ENCODE data around the gene BRI3. TPM values are rescaled to one million over a fixed set of nuclear protein-coding genes. Genes with fewer than 3 reads are reported as not detected.

Gene BRI3, protein sequence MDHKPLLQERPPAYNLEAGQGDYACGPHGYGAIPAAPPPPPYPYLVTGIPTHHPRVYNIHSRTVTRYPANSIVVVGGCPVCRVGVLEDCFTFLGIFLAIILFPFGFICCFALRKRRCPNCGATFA
- total RNA-seq, result 10 to 100 TPM; 34.2 to 54.2 (median 46.3) TPM

DNA sequence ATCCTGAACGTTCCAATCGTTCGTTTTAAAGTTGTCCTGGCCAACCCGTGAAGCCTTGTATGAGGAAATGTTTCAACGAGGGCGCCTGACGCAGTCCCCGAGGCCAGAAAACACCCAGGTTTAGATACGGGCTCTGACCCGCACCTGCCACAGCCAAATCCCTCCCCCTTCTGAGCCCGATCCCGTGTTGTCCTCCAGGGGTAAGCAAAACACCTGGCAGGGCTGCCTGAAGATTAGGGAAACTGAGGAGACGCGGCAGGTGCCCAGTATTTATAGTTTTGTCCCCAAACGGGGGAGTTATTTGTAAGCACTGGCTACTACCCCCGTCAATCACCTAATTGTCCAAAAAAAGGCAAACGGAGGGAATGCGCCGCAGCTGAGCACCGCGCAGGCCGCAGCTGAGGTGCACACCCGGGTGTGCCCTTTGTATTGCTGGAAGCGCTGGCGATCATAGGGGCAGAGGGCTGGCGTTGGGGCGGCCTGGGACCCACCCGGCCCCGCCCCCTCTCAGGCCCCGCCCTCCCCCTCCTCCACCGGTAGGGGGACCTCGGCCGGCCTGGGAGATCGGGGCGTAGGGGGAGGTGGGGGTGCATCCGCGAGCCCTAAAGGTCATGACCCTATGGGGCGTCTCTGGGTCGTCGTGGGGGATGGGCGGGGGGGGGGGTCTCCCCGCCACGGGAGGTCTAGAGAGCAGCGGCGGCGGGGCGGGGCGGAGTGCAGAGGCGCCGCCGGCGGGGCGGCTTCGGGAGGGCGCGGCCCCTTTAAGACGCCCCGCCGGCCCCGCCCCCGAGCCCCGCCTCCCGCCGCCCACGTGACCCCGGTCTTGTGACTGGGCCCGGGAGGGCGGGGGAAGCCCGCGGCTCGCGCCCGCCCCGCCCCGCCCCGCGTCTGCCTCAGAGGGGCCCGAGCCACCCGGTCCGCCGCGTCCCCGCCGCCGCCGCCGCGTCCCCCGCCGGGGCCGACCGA lies at the start of gene BRI3:
Gene BRI3 (plus strand): TSS at position 896 of the 966 bp plus-strand sequence. CDS start 110 bp downstream, outside the sequence.
- H3K4me3 ChIP-seq (ENCODE audit: low read depth, poor library complexity, severe bottlenecking), result peak within 1 kb of the TSS; percentile 77
- intact Hi-C loops (cut with DNase I; ENCODE audit: low total_unique reads), result no loop called here
- WGBS, 2 donors, result 0 to 1% methylated on average over 20 to 24 of the region's 92 CpGs
- TF ChIP-seq, protein P1, sequence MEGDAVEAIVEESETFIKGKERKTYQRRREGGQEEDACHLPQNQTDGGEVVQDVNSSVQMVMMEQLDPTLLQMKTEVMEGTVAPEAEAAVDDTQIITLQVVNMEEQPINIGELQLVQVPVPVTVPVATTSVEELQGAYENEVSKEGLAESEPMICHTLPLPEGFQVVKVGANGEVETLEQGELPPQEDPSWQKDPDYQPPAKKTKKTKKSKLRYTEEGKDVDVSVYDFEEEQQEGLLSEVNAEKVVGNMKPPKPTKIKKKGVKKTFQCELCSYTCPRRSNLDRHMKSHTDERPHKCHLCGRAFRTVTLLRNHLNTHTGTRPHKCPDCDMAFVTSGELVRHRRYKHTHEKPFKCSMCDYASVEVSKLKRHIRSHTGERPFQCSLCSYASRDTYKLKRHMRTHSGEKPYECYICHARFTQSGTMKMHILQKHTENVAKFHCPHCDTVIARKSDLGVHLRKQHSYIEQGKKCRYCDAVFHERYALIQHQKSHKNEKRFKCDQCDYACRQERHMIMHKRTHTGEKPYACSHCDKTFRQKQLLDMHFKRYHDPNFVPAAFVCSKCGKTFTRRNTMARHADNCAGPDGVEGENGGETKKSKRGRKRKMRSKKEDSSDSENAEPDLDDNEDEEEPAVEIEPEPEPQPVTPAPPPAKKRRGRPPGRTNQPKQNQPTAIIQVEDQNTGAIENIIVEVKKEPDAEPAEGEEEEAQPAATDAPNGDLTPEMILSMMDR (IDR thresholded peaks at IDR 0.05), result no peak
- TF ChIP-seq POLR2A (IDR thresholded peaks at IDR 0.05), result peak in 1 of 2 donors; percentile 24
- peak; percentile 88 to 98 for DNase-seq (ENCODE audit: low spot score in 2 of 2)

DNA sequence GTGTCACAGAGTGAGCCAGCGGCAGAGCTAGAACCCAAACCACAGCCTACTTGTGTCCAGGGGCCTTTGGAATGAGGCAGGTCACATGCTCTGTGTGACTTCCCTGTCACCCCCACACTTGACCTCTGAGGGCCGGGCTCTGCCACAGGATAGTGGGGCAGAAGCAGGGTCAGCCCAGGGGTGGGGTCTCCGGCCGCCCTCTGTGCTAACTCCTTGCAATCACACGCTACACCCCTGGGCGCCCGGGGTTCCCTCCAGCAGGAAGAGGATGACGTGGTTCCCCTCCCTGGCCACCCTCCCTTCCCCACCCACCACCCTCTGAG lies 49.3 kb upstream of the BRI3 start:
- intact Hi-C loops (cut with DNase I; ENCODE audit: low total_unique reads), result no loop called here
- no peak for DNase-seq (ENCODE audit: low spot score in 2 of 2)
- no peak for TF ChIP-seq POLR2A (IDR thresholded peaks at IDR 0.05)
- TF ChIP-seq, protein P1 (IDR thresholded peaks at IDR 0.05), result no peak
- H3K4me3 ChIP-seq (ENCODE audit: low read depth, poor library complexity, severe bottlenecking), result no peak overlapping the region
- WGBS, 2 donors, result 91 to 93% methylated on average over 7 to 8 of the region's 8 CpGs

DNA sequence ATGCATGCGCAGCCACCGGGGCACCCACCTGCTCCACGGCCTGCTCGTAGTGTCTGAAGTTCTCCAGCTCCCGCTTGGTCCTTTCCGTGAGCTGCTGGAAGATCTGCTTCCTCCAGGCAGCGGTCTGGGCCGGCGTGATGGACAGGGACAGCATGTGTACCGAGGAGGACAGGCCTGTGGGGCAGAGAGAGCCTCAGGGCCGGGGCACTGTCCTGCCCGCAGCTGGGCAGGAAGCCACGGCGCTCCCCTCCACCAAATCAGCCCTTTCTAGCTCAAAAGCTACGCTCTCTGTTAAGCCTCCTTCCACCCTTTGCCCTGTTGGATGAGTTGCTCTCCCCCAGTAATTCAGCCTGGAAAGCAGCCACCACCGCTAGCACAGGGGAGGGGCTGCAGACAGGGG lies 48.7 kb upstream of the BRI3 start:
- 90 to 94% methylated on average over 15 to 16 of the region's 16 CpGs for WGBS, 2 donors
- no peak overlapping the region for H3K4me3 ChIP-seq (ENCODE audit: low read depth, poor library complexity, severe bottlenecking)
- no peak for DNase-seq (ENCODE audit: low spot score in 2 of 2)
- TF ChIP-seq POLR2A (IDR thresholded peaks at IDR 0.05), result no peak
- TF ChIP-seq, protein P1 (IDR thresholded peaks at IDR 0.05), result no peak
- intact Hi-C loops (cut with DNase I; ENCODE audit: low total_unique reads), result no loop called here

DNA sequence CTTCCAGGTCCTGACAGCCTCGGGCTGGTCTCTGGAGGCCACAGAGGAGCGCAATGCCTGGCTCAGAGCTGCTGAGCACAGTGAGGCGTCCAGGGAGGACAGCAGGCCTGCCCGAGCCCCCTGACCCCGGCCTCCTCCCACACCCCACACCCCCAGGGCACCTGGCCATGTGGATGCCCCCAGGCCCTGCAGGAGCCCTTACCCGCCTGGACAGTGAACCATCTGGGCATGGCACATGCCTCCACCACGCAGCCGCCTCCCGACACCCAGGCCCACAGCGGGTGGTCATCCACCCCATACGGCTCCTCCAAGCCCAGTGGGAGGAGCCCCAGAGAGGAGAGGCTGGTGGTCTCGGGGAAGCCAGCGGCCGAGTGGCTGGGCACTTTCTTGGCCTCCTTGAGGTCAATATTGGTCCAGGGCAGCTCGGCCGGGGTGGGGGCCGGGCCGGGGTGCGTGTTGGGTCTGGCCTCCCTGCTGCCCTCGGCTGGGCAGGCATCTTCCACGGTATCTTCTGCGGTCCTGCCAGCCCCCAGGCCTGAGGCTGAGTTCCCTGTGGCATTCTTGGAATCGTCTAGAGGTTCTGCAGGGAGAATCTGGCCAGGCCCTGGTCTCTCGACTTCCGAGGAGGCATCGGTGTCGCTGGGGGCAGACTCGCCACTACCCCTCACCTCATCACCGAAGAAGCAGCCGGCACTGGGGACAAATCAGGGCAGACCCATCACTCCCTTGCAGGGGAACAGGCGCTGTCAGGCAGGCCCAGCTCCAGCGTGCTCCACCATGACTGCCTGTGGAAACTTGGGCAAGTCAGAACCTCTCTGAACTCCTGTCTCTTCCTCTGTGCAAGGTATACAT lies 48.0 kb upstream of the BRI3 start:
- TF ChIP-seq, protein P1 (IDR thresholded peaks at IDR 0.05), result no peak
- TF ChIP-seq POLR2A (IDR thresholded peaks at IDR 0.05), result no peak
- no peak for DNase-seq (ENCODE audit: low spot score in 2 of 2)

DNA sequence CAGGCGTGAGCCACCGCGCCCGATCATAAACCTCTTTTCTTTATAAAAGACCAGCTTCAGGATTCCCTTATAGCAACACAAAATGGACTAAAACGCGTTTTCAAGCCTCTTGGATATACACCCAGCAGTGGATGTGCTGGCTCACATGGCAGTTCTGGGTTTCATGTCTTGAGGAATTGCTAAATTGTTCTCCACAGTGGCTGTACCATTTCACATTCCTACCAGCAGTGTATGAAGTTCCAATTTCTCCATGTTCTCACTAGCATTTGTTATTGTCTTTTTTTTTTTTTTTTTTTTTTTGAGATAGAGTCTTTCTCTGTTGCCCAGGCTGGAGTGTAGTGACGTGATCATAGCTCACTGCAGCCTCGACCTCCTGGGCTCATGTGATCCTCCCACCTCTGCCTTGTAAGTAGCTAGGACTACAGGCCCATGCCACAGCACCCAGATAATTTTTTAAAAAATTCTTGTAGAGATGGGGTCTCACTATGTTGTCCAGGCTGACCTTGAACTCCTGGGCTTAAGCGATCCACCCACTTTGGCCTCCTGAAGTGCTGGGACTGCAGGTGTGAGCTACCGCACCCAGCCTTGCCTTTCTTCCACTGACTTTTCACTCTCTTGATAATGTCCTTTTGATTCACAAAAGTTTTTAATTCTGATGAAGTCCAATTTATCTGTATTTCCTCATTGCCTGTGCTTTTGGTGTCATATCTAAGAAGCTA lies 46.9 kb upstream of the BRI3 start:
- intact Hi-C loops (cut with DNase I; ENCODE audit: low total_unique reads), result no loop called here
- no peak for TF ChIP-seq POLR2A (IDR thresholded peaks at IDR 0.05)
- TF ChIP-seq, protein P1 (IDR thresholded peaks at IDR 0.05), result no peak
- 94 to 95% methylated on average over 10 of the region's 10 CpGs for WGBS, 2 donors
- DNase-seq (ENCODE audit: low spot score in 2 of 2), result no peak
- no peak overlapping the region for H3K4me3 ChIP-seq (ENCODE audit: low read depth, poor library complexity, severe bottlenecking)

More for the DNA sequence above, 48.0 kb upstream of the BRI3 start:
- no peak overlapping the region for H3K4me3 ChIP-seq (ENCODE audit: low read depth, poor library complexity, severe bottlenecking)
- 86 to 89% methylated on average over 12 to 31 of the region's 32 CpGs for WGBS, 2 donors
- intact Hi-C loops (cut with DNase I; ENCODE audit: low total_unique reads), result no loop called here

Data from lower leg skin (tissue), 4 donors.